Ishikawa (cell line): ENCODE results near the gene P2RY14.

Experiments
- CEBPB ChIP-seq: IDR thresholded peaks from 2 replicates; pipeline ENCODE4 v1.6.1; 2012
- CREB1 ChIP-seq: IDR thresholded peaks from 2 replicates; pipeline ENCODE4 v1.6.1; 2012; ENCODE audit warnings: low read depth
- EGR1 ChIP-seq: IDR thresholded peaks from 2 replicates; pipeline ENCODE4 v1.6.1; 2012
- EP300 ChIP-seq: IDR thresholded peaks from 2 replicates; pipeline ENCODE4 v1.6.1; 2012; ENCODE audit warnings: borderline replicate concordance
- NFIC ChIP-seq: IDR thresholded peaks from 2 replicates; pipeline ENCODE4 v1.6.1; 2012
- RAD21 ChIP-seq: IDR thresholded peaks from 2 replicates; pipeline ENCODE4 v1.6.1; 2012; ENCODE audit warnings: low read depth
- TAF1 ChIP-seq: IDR thresholded peaks from 2 replicates; pipeline ENCODE4 v1.6.1; 2012; ENCODE audit warnings: low read depth, mild to moderate bottlenecking
- TCF12 ChIP-seq: IDR thresholded peaks from 2 replicates; pipeline ENCODE4 v1.6.1; 2012; ENCODE audit warnings: low read depth
- TEAD4 ChIP-seq: IDR thresholded peaks from 2 replicates; pipeline ENCODE4 v1.6.1; 2012
- YY1 ChIP-seq: IDR thresholded peaks from 2 replicates; pipeline ENCODE4 v1.6.1; 2012; ENCODE audit warnings: low read depth
- ZBTB7A ChIP-seq: IDR thresholded peaks from 2 replicates; pipeline ENCODE4 v1.6.1; 2012; ENCODE audit warnings: low read depth
- TF ChIP-seq, protein P1 (sequence below): IDR thresholded peaks from 2 replicates; pipeline ENCODE4 v1.6.1; 2012
- TF ChIP-seq, protein P2 (sequence below): IDR thresholded peaks from 2 replicates; pipeline ENCODE4 v1.6.1; 2012; ENCODE audit warnings: low read depth, mild to moderate bottlenecking

DNA sequence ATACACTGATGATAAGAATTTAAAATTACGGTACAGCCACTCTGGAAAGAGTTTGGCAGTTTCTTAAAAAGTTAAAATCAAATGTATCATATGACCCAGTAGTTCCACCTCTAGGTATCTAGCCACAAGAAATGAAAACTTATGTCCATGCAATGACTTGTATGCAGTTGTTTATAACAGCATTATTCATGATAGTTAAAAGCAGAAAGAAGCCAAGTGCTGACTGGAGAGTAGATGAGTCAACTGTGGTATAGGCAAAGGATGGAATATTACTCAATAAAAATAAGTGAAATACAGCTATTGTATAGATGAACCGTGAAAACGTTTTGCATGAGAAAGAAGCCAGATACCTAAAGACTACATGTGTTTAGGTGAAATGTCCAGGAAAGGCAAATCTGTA is 23.4 kb upstream of the P2RY14 start:
- TF ChIP-seq TEAD4 (no peak), TCF12 (no peak), ZBTB7A (no peak), TAF1 (no peak), YY1 (no peak), CEBPB (no peak), CREB1 (no peak), NFIC (no peak), RAD21 (no peak), EGR1 (no peak), EP300 (no peak)
- TF ChIP-seq, protein P1, sequence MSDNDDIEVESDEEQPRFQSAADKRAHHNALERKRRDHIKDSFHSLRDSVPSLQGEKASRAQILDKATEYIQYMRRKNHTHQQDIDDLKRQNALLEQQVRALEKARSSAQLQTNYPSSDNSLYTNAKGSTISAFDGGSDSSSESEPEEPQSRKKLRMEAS: no peak
- TF ChIP-seq, protein P2, sequence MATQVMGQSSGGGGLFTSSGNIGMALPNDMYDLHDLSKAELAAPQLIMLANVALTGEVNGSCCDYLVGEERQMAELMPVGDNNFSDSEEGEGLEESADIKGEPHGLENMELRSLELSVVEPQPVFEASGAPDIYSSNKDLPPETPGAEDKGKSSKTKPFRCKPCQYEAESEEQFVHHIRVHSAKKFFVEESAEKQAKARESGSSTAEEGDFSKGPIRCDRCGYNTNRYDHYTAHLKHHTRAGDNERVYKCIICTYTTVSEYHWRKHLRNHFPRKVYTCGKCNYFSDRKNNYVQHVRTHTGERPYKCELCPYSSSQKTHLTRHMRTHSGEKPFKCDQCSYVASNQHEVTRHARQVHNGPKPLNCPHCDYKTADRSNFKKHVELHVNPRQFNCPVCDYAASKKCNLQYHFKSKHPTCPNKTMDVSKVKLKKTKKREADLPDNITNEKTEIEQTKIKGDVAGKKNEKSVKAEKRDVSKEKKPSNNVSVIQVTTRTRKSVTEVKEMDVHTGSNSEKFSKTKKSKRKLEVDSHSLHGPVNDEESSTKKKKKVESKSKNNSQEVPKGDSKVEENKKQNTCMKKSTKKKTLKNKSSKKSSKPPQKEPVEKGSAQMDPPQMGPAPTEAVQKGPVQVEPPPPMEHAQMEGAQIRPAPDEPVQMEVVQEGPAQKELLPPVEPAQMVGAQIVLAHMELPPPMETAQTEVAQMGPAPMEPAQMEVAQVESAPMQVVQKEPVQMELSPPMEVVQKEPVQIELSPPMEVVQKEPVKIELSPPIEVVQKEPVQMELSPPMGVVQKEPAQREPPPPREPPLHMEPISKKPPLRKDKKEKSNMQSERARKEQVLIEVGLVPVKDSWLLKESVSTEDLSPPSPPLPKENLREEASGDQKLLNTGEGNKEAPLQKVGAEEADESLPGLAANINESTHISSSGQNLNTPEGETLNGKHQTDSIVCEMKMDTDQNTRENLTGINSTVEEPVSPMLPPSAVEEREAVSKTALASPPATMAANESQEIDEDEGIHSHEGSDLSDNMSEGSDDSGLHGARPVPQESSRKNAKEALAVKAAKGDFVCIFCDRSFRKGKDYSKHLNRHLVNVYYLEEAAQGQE: no peak
